HG03095 (cell line): ENCODE results near the gene SPATS2L.
A peak's percentile ranks its signal among the peaks of the same experiment; 100 is the strongest.

Experiments used
- ATAC-seq: cut with Tn5 transposase; IDR thresholded peaks from one replicate; pipeline ENCODE4 v1.9.1; 2021; ENCODE audit warnings: moderate library complexity; ENCODE audit not compliant: unreplicated experiment

SPATS2L gene

DNA sequence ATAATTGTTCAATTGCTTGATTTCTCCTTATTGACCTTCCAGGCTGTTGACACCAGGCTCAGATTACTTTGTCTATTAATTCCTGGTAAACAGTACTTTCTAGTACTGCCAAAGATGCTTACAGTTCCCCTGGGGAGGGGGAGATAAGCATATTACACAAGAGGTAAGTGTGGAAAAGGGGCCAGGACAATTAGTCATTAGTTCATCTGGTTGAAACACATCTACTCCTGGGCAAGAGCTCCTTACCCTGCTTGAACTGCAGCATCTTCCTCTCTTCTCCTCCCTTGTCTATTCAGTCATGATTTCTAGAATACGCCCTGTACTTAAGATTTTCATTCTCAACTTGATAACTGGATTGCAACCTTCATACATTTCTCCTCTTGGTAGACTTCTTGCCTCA, 10.4 kb upstream of the SPATS2L start:
- no peak for ATAC-seq

DNA sequence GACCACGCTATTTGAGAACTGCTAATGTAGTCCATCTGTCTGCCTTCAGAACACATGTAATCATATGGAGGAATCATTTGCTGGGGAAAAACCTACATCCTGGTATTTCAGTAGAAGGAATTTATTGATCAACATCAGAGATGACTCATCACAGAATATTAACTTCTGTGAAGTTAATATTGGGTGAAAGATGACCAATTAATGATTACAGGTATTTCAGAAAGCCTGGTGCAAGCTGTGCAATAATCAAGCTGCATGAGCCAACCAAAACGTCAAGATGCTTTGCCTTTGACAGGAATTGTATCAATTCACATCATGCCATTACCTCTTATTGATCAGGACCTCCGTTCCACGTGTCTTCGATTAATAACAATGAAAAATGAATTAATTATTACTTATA, 9.4 kb upstream of the SPATS2L start:
- ATAC-seq = no peak

DNA sequence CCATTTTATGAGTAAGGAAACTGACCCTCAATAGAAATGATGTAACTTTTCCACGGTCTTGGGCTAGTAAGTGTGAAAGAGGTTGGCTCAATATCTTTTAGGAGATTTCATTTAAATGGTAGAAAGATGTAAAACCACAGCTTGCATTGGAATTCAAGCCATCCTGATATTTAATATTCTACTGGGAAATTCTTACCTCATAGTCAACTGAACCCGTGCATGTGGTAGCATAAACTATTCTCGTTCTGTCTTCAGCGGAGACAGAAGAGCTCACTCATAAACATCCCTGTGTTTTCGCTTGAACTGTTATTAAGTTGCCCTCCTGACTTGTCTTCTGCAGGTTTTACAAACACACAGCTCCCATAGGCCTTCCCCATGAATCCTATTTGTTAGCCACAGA, 8.5 kb upstream of the SPATS2L start:
- ATAC-seq = no peak

DNA sequence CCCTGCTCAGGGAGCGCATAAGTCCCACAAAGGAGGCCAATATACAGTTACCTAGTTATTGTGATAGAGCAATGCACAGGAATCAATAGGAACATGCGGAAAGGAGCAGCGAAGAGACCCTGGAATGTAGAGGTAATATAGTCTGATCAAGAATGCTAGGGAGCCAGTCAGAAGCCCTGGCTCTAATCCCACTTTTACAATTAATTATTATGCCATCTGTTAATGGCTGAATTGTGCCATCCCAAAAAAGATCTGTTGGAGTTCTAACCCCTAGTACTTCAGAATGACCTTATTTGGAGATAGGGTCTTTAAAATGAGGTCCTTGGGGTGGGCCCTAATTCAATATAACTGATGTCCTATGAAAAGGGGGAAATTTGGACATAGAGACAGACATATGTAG, 7.7 kb upstream of the SPATS2L start:
- ATAC-seq = no peak

DNA sequence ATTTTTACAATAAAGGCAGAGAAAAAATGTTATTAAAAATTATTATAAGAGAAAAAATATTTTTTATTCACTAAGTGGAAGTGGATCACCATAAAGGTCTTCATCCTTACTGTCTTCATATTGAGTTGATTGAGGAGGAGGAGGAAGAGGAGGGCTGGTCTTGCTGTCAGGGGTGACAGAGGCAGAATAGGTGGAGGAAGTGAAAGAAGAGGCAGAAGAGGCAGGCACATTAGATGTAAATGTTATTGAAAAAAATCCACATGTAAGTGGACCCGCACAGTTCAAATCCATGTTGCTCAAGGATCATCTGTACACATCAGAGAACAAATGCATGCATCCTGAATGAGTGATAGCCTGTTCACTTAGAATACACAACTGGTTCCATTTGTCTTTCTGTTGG, 6.4 kb upstream of the SPATS2L start:
- ATAC-seq = no peak

DNA sequence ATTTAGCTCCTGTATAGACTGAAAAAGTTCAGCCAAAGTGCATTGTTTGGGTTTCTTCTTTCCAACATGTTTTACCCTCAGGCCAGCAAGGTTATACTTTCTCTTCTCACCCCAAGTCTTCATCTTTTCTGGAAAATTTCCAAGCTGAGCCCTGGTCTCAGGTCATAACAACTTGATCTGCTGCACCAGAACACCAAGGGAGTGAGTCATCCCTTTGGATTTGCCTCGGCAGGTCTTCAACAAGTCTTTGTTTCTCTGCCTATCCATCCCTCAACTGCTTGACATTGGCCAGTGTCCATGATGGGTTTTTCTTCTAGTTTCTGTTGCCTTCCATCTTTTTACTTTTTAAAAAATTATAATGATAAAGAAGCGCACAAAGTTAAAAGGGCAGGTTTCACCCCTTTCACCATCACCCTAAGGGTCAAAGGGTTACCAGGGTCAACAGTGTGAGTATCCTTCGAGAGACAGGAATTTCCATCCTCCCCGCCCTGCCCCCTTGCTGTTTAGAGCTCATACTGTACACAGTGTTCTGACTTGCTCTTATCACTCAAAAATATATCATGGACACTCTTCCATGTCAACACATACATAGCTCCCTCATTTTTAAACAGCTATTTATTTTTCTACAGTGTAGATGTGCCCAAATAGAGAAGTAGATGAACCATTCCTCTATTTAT, 5.7 kb upstream of the SPATS2L start:
- ATAC-seq = no peak

DNA sequence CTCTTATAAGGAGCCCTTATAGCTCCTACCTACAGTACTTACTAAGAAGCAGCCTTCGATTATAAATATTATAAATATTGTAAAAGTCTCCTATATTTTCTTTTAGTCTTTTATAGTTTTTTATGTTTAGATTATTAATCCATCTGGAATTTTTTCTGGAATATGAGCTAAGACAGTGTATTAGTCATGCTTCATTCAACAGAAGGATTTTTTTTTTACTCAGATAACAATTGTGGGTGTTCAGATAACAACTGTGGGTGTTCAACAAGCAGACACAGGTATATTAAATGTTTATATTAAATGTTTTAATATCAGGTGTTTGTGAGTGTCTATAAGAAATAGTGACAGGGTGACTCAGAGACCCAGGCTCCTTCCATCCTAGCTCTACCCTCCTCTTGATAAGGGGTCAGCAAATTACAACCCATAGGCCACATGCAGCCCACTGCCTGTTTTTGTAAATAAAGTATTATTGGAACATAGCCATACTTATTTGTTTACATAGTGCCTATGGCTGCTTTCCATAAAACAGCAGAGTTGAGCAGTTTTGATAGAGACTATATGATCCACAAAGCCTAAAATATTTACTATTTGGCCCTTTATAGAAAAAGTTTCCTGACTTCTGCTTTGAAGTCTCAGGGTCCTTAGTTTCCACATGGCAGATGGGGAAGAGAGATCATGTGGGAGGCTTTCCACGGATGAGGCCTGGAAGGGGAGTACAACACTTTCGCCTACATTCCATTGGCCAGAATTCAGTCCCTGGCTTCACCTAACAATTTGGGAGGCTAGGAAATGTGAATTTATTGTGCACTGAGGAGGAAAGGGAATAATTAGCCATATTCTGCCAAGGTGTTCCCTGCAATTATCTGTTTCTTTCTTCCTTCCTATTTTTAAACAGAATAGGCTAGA, 4.3 kb upstream of the SPATS2L start:
- ATAC-seq = no peak

DNA sequence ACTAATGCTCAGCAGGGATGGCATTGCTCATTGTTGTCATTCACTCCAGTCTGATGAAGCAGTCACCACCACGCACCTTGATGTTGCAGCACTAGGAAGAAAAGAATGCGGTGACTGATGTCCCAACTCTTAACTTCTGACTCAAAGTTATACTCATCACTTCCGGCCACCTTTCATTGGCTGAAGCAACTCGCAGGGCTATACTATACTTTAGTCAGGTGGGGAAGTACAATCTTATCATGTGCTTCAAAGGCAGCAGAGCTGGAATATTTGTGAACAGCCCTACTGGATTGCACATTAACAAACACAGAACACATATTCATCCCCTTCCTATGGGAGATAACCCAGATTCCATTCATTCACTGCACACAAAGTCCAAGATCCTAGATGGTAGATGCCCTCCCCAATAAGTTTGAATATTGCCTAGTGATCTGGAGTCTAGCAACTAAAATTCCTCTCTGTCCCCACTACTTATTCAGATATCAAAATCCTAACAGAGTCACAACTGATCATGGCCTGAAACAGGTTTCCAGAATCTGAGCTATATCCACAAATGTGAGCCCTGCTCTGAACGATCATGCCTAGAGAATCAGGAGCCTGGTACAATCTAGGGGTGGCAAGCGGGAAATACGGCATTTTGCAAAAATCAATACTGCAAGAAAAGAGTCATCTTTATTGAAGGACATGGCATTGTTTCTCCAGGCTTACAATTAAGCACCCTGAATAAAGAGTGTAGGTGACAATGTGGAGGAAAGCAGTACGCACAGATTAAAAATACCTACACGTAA, 3.4 kb upstream of the SPATS2L start:
- no peak for ATAC-seq

DNA sequence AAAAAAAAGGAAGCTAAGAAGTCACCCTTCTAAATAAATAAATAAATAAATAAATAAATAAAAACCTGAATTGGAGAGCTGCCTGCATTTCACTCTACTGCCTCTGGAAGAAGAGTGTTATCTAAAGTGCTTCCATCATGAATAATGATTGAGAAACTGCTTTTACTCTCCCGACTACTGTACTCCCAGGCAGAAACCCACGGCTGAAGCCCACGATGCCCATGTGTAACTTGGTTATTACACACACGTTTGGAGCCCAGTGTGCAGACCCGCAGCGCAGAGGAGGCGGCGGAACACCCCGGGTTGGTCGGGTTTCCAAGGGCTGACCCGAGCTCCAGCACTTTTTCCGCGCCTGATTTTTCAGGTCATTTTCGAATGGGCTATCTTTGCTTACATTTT, 697 bp upstream of the SPATS2L start:
- no peak for ATAC-seq

DNA sequence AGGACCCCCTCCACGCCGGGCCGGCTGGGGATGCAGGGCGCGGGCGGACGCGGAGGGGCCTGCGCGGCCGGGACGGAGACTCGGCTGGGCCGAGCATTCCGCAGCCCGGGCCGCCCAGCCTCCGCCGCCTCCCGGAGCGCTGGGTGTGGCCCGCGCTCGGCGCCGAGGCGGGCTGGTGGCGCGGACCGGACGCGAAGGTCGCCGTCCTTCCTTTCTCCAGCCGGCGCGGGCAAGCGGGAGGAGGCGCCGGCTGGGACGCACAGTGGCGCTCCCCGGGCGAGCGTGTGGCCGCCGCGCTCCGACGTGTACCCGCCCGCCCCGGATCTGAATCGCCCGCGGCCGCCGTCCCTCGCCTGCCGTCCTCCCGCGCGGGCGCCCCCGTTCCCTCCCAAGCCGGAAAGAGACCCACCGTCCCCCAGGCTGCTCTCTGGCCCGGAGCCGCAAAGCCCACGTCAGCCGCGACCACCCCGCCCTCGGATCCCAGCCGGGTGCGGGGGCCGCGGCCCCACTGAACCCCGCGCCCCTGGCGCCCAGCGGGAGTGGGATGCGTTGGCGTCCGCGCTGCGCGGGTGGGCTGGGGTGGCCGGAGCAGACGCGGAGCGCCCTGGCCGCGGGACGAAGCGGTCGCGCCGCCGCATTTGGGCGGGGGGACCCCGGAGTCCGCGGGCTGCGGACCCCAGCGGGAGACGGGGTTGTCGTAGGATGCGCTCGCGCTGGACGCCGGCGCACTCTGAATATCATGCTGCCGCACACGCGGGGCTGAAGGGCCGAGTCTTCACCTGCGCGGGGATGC, 634 bp downstream of the SPATS2L start:
- ATAC-seq = peak; percentile 47

DNA sequence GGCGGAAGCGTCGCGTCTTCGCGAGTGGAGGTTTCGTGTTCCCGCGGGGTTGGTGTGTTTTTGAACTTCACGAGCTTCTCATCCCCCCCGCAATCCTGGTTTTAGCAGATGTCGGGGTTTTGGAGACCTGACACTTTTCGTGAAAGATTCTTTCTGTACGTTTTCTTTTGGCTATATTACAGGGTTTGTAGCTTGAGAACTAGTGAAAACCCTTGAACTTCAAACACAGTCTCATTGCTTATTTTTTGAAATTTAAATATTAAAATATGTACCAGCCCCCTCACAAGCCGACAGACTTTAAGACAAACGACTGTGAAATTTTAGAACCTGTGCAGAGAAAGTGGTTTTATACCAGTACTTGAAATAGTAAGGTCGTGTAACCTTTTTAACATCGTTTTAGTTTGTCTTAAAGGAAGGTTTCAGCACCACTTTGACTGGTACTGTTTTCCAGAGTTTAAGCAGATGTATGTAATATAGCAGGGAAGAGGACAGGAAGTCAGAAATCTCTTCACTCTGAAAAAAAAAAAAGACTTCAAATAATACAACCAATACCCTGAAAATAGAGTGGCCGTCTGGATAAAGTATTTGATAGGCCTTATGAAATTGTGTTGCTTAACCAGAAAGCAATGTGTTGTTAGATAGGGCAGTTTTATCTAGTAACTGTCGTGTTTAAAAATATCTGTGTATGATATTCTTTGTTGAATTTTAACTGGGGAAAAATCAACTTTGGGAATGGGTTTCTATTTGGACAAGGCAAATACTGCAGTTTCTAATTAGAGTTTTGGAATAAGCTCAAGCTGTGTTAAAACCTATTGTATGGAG, 1.4 kb downstream of the SPATS2L start:
- ATAC-seq = no peak

DNA sequence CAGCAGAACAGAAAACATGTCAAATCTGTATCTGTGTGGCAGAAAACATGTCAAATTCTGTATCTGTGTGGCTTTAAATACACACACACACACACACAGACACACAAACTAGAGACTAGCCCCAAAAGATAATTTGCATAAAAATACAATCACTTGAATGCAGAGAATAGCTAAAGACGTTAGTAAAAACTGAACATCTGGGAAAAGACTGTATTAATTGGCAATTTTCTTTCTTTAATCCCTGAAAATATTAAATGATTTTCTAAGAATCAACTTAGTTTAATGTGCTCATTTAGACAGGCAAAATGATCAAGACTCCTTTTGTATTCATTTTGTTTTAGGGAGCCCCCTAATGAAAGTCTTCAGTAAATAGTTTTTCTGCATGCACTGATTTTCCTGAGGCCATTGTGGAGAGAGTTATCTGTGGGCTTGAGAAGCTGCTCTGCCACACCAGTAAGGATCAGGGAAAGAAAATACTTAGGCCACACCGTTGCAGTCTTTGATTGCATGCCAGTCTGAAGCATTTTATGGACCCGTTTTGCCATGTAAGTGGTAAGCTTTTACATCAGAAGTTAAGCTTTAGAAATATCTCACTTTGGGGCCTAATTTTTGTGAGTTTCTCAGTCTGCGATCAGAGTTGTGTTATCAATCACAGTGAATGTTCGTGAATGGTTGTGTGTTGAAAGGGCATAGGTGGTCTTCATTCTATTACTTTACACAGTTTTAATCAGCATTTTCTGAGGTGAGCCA, 2.2 kb downstream of the SPATS2L start:
- no peak for ATAC-seq

DNA sequence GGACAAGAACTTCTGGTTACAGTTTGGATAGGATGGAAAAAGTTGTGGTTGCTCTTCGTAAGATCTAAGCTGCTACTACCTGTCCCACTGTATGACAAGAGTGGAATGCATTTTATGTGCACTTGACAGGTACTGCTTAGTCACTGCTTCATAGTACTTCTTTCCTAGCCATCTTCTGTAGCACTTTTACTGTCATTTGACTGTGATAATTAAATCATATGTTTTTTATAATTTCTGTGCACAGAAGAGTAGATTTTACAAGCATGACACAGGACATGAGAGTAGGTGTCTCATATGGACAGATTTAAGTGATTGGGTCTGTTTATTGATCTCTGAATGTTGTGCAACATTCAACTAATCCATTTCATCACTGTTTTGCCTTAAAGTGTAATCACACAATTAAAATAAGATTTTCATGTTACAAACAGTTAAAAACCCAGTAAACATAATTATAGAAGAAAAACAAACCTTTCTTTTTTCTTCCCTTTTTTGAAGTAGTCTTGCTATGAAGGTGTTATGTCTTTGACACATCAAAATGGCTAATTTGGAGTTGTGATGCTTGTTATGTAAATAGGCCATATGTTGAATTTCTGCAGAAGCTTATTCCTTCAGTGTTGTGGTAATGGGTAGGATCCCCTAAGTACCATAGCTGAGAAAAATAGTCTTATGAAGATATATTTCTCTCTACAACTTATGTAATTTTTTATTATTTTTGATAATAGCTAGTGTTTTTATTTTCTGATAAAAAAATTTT, 3.0 kb downstream of the SPATS2L start:
- no peak for ATAC-seq

DNA sequence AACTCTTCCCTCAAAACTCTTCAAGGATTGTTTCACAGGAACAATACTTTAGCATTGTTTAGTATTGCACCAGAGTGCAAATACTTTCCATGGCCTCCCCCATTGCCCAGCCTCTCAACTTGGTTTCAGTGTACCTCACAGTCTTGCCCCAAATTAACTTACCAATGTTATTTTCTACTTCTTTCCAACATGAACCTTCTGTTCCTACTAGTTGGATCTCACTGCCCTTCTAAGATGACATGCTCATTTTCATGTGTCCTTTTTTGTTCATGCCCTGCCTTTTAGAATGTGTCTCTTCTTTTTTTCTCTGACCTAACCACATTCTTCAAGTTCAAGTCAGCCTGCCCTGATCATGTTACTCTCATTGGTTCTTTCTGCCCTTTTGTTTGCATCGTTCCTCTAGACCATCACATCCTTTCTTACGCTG, 4.1 kb downstream of the SPATS2L start:
- ATAC-seq = no peak

DNA sequence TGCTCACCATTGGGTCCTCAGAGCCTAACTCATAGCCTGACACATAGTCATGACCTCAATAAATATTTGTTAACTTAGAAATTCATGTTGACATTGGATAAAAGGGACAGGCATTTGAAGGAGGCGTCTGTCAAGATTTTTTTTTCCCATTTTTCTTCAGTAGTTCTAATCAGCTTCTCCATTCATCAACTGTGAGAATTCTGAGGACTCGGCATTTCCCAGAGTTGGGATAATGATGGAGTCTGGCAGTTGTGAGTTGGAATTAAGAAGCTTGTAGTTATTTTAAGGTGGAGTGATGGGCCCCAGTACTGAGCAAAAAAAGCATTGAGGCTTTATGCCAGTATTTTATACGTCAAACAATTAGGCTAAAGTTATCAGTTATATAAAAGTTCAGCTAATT, 4.6 kb downstream of the SPATS2L start:
- ATAC-seq = no peak

DNA sequence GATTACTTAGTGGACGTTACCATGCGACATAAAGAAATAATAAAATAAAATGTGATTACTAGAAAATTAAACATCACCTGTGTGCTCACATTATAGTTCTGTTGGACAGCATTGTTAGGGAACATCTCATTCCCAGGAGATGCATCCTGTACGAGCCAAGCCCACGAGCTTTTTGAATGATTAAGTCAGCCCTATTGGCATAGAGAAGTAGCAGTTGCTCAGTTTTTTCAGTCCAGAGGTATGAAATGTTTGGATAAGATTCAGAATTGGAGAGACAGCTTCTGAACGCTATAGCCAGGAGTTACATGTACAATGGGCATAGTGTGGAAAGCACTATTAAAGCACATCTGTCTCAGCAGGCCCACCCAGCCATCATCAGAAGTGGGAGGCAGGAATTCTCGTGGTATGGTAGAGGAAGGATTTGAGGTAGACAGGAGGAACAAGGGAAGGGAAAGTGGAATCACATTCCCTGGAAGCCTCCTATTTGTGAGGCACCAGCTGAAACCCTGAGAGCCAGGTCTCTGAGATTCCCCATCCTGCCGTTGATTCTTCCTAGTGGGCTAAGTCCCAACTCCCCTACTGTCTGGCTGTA, 8.6 kb downstream of the SPATS2L start:
- ATAC-seq = no peak

DNA sequence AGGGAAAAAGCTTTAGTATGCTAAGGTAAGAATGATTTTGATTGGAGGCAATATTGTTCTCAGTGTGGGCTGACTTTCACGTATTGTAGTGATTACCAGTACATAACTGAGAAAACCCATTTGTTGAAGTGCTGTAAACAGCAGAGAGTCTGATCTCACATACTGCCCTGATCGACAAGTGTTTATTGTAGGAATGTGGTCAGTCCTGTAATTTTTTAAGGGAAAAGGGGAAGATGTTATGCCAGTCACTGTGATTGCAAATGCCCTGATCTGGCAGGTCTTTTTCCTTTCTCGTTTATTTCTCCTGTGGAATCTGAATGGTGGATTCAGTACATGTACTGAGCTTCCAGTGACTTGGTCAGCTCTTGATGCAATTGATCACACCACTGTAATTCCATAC, 11.5 kb downstream of the SPATS2L start:
- ATAC-seq = no peak

DNA sequence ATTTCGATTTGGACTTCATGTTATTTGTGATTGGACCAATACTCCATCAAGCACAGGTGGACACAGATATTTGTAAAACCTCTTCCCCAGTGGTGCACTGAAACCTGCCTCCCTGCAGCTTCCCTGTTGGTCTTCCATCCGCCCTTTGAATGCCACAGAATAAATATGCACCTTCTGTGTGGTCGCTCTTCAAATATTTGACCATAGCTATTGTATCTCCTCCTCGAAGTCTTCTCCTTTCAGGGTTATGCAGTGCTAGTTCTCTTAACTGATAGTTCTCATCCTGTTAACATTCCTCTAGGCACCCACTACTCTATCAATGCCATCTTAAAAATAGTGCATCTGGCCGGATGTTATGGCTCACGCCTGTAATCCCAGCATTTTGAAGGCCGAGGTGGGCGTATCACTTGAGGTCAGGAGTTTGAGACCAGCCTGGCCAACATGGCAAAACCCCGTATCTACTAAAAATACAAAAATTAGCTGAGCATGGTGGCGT, 12.5 kb downstream of the SPATS2L start:
- no peak for ATAC-seq
